GM12873 (cell line): ENCODE measurements around the gene NSDHL.
A peak's percentile ranks its signal among the peaks of the same experiment; 100 is the strongest.

Experiments used
- TF ChIP-seq, protein P1 (sequence below): IDR thresholded peaks from 2 replicates; pipeline ENCODE4 v1.5.1; 2012; ENCODE audit warnings: low read depth, mild to moderate bottlenecking, moderate library complexity, low read length, control low read depth; ENCODE audit not compliant: insufficient read depth; ENCODE audit errors: missing control alignments

NSDHL gene

GRCh38 chrX:152901816-152902501 is 71.1 kb downstream of the NSDHL start:
- TF ChIP-seq, protein P1, sequence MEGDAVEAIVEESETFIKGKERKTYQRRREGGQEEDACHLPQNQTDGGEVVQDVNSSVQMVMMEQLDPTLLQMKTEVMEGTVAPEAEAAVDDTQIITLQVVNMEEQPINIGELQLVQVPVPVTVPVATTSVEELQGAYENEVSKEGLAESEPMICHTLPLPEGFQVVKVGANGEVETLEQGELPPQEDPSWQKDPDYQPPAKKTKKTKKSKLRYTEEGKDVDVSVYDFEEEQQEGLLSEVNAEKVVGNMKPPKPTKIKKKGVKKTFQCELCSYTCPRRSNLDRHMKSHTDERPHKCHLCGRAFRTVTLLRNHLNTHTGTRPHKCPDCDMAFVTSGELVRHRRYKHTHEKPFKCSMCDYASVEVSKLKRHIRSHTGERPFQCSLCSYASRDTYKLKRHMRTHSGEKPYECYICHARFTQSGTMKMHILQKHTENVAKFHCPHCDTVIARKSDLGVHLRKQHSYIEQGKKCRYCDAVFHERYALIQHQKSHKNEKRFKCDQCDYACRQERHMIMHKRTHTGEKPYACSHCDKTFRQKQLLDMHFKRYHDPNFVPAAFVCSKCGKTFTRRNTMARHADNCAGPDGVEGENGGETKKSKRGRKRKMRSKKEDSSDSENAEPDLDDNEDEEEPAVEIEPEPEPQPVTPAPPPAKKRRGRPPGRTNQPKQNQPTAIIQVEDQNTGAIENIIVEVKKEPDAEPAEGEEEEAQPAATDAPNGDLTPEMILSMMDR: no peak

- TF ChIP-seq, protein P1: no peak
Measured at GRCh38 chrX:152902502-152902820, 71.6 kb downstream of the NSDHL start.

- TF ChIP-seq, protein P1: no peak
Measured at GRCh38 chrX:152903589-152903988, 72.7 kb downstream of the NSDHL start.

- TF ChIP-seq, protein P1: peak; percentile 95
Measured at GRCh38 chrX:152904151-152905080, 73.6 kb downstream of the NSDHL start.

GRCh38 chrX:152905081-152905420 is 74.2 kb downstream of the NSDHL start:
- TF ChIP-seq, protein P1: no peak

GRCh38 chrX:152907084-152907651 is 76.3 kb downstream of the NSDHL start:
- TF ChIP-seq, protein P1: no peak

DNA sequence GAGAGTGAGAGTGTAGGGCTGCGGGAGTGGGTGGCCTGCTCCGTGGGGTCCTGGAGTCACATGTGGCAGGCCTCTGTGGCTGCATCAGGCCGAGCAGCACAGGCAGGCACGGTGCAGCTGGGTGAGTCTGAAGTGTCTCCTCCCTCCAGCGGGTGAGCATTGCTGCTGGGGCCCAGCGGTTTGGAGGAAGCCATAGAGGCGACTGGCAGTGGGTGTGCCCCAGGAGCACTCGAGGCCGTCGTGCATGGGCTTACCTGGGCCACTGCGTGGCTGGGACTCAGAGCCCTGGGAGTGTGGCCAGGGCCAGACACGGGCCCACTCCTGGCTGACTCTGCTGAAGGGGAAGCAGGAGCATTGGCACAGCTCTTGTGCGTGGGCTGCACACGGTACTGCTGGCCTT is 77.6 kb downstream of the NSDHL start:
- TF ChIP-seq, protein P1: no peak
